Left kidney (tissue), 2 donors: ENCODE results near the gene DOCK4. TPM values are rescaled to one million over a fixed set of nuclear protein-coding genes. Genes with fewer than 3 reads are reported as not detected.

Experiments used
- DNase-seq: peaks from one replicate; pipeline ENCODE4 v3.0.0-alpha.2; 2013
- polyA plus RNA-seq: library from polyadenylated mRNA; unstranded; fragments of 120-200 nt; gene quantifications from one replicate; pipeline ENCODE4 v1.2.1, GENCODE V29; 2013; ENCODE audit not compliant: insufficient read length

DOCK4 gene
- polyA plus RNA-seq, 1 donor, result 30.4 TPM

DNA sequence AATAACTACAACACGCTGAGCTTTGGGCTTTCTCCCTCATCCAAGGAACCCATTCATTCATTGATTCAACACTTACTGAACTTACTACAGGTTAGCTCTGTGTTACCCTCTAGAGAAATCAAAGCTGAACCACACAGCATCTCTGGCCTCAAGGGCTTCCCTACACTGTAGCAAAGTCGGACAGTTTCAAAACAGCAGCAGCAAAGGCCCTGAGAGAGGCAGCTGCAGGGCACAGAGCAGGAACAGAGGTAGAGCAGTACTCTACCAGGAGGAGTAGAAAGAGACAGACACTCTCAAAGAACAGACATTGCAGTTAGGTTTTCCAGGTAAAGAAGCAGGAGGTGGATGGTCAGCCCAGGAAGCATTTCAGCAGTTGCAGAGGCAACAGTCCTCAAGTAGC lies 16.1 kb downstream of the DOCK4 start:
- no peak for DNase-seq

DNA sequence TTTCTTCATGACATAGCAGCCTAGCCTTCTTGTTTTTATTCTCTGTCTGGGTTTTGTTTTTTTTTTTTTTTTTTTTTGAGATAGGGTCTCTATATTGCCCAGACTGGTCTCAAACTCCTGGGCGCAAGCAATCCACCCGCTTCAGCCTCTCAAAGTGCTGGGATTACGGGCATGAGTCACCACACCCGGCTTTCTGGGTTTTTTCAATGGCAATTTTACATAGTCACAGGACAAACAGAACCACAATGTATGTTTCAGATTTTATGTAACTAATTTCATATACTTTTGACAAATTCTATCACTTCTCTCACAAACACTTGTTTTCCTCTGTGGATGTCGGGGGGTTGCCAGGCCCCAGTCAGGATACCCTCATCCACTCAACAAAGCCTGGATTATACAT lies 16.5 kb downstream of the DOCK4 start:
- no peak for DNase-seq

DNA sequence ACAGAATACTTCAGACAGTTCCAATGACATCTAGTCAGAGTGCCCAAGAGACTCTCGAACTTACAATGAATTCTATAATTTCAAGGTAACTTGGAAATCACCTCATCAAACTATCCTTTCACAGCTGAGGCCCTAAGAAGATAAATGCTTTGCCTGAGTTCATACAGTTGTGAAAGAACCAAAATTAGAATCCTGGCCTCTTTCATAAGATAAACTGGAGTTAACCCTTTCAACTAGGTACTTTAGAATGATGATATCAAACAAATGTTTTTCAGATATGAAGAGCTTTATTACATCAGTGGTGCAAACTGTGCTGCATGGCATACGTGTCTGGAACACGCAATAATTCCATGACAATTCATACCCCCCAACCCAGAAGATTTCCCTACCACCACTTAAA lies 17.9 kb downstream of the DOCK4 start:
- DNase-seq, result no peak

DNA sequence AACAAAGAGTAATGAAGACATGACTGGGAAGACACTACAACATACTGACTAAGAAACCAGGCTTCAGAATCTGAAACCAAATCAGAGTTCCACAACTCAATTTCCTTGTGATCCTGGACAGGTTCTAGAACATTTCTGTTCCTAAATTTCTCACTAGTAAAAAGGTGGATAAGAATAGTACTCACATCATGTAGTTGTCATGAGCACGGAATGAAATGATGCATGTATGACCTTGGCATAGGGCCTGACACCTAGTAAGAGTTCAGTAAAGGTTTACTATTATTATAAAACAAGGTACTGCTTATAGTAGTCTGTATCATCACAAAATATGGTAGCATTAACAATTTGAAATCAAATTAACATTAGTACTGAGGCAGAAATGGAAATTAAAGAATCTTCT lies 19.9 kb downstream of the DOCK4 start:
- DNase-seq, result no peak

DNA sequence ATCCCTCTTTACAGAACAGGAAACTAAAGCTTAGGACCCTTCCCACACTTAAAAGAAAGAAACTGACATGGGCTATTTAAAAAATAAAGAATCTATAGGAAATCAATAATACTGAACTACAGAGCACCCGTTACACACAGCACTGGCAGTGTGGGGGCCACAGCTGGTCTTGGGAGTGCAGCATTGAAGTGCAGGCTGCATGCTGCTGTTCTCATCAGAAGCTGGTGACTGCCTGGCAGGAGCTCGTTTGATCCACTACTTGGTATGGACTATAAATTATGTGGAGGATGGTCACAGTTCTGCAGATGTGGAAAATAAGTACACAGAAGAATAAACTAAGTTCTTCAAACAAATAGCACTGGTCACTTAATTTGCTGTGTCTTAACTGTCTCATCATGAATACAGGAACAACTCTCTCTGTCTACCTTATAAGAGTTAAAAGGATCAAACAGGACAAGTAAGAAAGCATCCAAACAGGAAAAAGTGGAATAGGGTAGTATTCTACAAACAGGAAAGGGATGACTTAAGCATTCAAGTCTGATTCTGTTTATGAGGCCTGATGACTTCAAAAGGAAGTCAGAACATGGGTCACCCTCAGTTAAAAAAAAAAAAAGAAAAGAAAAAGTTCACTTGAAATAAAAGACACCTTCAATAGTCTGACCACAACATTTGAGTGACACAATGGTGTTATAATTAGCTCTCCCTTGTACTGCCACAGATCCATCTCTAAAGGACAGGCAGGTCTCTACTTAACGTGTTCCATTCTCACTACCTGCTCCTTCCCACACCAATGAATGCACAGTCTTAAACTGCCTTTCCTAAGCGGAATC lies 21.0 kb downstream of the DOCK4 start:
- DNase-seq, result no peak

DNA sequence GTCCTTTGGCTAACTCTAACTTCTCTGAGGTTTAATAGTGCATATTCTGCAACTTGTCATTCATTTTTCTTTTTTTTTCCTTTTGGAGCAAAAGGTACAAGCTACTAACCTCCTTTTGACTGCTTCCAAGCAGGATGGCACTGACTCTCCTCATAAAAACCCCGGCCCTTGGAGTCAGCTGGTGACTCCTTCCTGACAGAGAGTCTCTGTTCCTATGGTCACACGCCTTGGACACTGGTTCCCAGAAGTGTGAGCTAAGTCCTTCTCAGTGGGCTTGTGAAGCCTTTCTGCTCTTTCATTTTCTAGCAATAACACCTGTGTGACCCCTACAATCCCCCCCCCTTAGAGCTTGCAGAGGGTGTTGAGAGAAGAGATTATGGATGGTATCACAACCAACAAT lies 21.7 kb downstream of the DOCK4 start:
- no peak for DNase-seq

DNA sequence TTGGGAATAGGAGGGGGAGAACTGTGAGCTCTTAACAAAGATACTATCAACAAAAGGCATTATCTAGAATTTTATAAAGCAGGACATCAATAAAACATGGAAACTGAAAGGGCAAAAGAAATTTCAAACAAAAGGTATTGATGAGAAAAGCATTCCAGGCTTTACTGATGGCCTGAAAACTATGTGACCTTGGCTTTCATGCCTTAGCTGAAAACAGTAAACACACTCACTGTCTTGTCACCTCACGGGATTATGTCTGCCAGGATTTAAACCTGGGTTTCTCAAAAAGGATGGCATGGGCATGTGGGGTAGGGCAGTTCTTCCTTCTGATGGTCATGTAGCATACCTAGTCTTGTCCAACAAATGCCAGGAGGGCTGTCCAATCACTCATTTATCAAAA lies 22.9 kb downstream of the DOCK4 start:
- DNase-seq, result no peak

DNA sequence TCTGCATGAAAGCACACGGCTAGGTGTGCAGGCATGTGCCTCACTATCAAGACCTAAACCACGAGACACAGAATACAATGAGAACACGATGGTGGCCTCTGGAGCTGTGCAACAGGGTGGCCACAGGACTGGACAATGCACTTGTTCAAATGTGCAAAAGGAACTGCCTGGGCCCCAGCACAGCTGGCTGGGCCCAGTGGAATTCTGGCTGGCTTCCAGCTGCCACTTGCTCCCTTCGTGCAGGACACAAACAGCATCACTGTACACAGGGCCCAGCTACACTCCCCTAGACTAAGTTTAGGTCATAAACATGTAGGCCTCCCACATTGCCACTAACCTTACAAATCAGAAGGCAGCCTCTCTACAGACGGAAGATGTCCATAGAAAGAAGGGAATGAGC lies 23.4 kb downstream of the DOCK4 start:
- DNase-seq, result peak; percentile 36

DNA sequence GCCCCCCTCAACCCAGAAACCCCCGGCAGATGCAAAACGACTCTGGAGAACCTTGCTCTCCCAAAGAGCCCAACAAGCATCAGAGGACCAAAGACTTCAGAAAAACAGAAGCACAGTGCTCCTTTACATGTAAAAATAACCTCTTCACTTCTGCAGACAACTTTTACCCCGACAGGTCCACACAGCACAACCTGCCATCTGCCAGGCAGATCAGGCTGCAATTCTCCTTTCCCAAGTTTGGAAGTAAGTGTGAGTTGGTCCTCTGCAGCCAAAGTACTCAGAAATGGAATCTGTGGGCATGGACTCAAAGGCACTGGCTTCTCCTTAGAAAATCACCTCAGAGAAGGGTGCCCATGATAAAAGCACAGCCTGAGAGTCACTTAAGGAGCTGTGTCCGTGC lies 26.0 kb downstream of the DOCK4 start:
- DNase-seq, result no peak

DNA sequence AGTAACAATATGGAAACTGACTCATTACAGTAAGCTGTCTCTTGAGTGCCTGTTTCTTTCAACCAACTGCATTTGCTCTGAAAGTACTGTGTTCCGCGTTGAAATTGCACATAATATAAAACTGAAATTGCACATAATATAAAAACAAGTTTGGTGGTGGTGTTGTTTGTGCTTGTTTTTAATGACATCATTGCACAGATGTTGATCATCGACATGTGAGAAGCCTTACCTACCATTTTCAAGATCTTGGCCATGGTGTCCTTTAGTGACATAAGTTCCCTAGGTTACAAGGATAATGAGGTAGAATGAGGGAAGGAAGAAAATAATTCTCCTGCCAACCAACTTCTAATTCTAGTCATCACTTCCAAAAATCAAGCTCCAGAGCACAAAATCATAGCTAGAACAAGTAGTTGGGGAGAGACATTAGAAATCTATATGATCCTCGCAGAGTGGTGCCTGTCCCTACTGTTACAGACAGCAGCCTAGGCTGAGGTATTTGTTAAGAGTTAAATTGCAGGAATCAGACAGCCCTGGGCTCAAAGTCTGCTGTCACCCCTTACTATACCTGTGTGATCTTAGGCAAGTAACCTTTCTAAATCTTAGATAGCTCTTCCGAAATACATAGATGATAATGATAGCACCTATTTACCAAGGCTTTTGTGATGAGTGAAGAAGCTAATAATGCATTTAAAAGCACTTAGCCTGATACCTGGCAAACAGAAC lies 29.3 kb downstream of the DOCK4 start:
- DNase-seq, result no peak

DNA sequence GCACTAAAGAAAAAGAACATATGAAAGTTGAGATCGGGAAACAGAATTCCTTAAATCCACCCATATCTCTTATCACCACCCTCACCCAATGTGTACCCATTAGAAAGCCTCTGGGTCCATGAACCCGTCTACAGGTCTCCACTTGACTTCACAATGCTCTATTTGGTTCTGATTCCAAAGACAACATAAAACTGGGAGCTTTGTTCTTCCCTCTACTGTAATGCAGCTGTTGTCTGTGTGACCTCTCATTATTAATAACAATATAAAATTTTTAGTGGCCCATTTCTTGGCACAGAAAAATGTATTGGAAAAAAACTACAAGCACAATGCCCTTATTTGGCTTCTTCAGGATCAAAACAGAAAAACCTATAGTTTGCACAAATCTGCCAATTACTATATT lies 30.0 kb downstream of the DOCK4 start:
- no peak for DNase-seq

DNA sequence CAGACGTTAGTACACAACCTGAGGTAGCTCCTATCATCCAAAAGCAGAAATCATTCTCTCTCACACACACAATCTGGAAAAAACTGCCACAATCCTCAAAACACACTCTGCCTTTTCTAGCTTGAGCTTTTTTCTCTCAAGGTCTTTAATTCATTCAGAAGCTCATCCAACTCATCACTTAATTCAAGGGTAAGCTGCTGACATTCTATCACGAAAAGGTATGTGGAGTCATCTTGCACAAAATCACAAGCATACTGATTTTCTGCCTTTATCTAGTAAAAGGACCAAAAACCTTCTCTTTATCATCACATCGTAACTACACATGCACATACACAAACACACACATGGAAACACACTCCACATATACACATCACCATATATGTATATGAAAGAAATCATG lies 32.0 kb downstream of the DOCK4 start:
- no peak for DNase-seq

DNA sequence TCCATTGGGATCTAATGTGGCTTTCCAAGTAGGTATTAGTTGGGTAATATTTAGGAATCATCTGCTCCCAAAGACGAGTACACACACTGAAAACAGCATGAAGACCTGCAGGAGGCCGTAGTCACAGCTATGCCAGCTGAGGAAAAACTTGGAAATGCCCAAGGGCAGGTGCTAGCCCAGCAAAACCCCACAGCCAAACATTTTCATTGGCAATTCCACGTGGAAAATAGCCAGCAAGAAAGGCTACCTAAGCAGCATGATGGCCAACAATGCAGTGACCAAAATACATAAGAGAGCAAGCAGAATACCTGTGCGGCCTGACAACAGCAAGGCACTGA lies 32.7 kb downstream of the DOCK4 start:
- no peak for DNase-seq

DNA sequence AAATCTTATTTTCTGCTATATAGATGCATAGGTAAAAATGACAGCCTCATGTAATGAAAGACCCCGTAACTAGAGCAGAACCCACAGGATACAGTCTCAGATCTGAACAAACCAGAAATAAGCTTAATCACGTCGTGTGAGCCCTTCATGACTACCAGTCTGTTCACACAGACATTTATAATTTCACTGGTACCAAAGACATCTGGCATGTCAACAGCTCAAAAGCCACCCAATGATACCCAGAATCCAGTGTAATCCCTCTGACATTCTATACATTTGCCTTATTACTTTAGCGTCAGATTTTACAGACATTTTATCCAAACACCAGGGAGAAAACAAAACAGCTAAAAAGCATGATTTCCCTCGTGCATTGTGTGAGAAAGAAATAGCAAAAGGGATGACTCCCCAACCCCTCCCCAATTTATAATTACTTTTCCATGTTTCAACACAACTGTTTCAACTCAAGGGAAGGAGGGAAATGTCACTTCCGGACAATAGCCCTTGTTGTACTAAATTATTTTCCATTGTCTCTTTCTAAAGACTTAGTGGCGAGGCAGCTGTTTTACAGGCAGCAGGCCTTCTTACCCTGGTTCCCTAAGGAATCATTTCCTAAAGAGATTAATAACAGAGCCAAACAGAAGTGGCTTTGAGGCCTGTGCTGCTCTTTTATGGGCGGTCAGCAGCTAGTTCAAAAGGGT lies 33.2 kb downstream of the DOCK4 start:
- no peak for DNase-seq

DNA sequence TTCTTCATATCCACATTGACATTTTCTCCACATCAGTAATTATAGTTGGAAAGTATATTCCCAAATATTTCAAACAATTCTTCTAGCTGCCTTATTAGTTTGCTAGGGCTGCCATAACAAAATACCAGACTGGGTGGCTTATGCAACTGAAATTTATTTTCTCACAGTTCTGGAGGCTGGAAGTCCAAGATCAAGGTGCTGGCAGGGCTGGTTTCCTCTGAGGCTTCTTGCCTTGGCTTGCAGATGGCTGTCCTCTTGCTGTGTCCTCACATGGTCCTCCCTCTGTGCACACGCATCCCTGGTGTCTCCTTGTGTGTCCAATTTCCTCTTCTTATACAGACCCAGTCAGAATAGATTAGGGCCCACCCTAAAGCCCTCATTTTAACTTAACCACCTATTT lies 34.5 kb downstream of the DOCK4 start:
- DNase-seq, result no peak

DNA sequence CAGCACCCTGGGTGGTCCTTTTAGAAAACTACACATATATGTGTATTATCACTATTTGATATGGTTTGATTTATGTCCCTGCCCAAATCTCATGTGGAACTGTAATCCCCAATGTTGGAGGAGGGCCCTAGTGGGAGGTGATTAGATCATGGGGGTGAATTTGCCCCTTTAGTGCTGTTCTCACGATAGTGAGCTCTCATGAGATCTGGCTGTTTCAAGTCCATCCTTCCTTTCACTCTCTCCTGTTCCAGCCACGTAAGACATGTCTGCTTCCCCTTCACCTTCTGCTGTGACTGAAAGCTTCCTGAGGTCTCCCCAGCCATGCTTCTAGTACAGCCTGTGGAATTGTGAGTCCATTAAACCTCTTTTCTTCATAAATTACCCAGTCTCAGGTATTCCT lies 37.3 kb downstream of the DOCK4 start:
- DNase-seq, result no peak

DNA sequence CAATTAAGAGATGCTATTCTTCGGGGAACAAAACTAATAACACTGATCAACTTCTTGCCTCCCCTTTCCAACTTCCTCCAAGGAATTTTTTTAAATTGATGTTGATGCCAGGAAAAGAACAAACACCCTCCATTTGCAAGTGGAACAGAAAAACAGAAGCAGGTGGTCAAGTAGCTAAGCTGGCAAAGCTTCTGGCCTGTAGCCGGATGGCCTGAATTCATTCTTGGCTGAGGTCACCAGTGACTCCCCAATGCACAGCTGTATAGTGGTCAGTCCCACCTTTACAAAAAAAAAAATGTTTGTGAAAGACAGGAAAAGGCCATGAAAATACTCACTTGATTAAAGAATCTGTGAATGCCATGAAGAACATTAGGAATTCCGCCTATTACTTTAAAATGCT lies 39.1 kb downstream of the DOCK4 start:
- no peak for DNase-seq

DNA sequence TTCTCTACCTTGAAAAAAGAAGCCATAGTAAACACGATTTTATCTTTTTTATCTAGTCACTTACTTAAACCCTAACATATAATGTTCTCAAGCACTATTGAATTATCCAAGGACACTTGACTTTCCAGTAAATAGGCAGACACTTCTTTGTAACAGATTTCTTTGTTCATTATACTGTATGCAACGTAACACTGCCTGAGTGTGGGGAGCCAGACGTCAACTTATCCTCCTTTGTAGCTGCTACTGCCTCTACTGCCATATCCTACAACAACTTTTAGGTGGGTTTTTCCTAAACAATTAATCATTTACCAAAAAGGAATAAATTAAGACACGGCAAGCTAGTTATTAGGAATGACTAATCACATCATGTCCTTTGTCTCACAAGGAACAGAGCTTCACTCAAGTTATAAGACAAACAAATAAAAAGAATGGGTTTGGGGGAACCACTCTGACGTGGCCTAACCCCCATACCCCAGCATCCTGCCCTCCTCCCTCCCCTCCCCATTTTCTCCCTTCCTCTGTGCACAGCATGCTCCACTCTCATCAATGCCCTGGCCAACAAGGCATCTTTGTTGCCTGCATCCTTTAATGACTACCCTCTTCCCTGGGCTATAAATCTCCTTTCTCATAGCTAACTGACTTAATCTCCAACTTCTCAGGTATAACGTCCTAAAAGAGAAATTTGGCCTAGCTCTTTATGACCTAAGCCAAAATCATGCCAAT lies 43.3 kb downstream of the DOCK4 start:
- DNase-seq, result no peak

DNA sequence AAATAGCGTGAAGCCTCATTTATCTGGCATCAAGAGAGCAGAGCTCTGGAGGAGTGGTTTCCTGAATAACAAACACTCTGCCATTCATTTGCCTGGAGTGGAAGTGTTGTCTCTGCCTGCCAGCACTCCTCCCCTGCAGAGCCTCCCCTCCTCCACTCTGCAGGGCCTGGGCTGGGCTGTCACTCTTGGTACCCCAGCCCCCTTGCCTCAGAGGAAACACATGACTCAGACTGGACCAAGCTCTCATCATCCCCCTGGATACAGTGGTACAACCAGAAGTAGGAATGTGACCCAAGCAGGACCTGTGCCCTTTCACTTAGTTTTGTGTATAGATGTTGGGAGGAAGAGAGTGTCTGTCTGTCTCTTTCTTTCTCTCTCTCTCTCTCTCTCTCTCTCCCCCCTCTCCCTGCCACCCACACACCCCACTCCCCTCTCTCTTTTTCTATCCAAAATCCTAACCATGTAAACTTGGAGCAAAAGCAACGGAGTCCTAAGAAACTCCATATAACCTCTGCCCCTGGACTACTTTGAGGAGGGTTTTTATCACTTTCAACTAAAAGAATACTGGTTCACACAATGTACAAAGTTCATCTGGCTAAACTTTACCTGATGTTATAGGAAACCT lies 43.9 kb downstream of the DOCK4 start:
- DNase-seq, result peak; percentile 69

DNA sequence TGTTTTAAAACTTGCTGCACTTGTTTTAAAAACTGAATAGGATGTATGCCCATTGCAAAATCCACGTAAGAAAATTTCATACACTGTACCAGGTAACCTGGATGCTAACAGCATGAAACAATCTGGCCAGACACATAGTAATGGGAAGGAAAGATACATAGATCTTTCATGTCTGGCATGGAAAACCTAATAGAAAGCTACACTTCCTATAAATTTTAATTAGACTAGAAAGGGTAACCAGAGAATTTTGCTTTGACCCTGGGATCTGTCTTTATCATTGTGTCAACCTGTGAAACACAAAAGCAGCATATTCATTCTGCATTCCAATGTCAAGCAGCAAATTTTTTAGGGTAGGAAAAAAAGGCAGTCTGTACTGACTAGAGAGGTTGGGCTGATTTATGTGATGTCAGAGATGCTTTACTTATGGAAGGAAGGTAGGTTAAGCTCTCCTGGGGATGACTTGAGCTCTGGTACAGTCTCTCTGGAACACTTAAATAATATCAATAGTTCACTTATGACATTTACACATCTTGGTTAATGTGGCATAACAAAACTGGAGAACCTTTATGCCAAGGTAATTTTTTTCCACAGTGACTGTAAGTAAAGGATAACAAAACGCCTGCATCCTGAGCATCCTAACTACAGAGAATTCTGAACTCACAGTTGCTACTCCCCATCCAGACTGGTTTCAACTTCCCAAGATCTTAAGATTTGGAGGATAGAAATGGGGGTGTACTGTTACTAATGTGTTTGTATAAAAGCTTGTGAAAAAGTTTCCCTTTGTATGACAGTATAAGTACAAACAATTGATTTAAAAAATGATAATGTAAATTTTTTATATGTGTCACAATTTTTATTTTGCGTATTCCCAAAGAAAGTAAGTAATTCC lies 44.7 kb downstream of the DOCK4 start:
- DNase-seq, result no peak

DNA sequence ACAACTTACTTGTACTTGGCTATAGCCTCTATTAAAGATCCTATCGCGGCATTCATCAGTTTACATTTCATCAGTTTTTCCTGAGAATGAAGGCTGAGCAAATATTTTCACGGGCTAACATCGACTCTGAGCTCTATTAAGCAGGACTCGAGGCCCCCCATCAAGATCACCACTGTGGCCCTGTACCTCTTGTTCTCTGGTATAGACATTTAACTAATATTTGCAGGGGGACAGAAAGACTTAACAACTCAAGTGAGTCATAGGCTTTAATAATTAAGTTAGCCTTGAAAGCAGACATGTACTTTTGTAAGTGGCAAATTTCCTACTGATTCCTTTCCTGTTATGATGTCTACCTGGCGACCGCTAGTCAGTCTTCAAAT lies 45.4 kb downstream of the DOCK4 start:
- DNase-seq, result no peak
